Stimulated activated CD4-positive, alpha-beta T cell treated with anti-CD3 and anti-CD28 coated beads, Interleukin-15, amount 100 ng/mL, for 24 hours (primary cell): Measurements from ENCODE around the gene NDUFA11.
"Not testable (repeated sequence)": the region's sequence is repeated elsewhere in the genome, so short reads cannot be mapped to it uniquely, and the experiment has no call there.

Source experiments
- DNase-seq: peaks from one replicate; pipeline ENCODE4 v3.0.0-alpha.2; 2020

NDUFA11 gene

GRCh38 chr19:5851302-5851701 is 52.3 kb downstream of the NDUFA11 start, which contains the start of gene FUT3:
FUT3 (minus strand) TSS chr19:5851449.
- no peak for DNase-seq

GRCh38 chr19:5850743-5851293 is 52.8 kb downstream of the NDUFA11 start:
- DNase-seq, result no peak

GRCh38 chr19:5850189-5850588 is 53.4 kb downstream of the NDUFA11 start:
- no peak for DNase-seq

- not testable (repeated sequence) for DNase-seq
Measured at GRCh38 chr19:5848621-5849020, 55.0 kb downstream of the NDUFA11 start.

- DNase-seq, result not testable (repeated sequence)
Measured at GRCh38 chr19:5847846-5848245, 55.7 kb downstream of the NDUFA11 start.
